Stimulated activated CD8-positive, alpha-beta memory T cell treated with anti-CD3 and anti-CD28 coated beads, Interleukin-2, amount 100 ng/mL, for 1 hour (primary cell): ENCODE data around the gene IL17RE.
"Not testable (repeated sequence)": the region's sequence is repeated elsewhere in the genome, so short reads cannot be mapped to it uniquely, and the experiment has no call there.

Experiments
- DNase-seq, 2 donors: peaks; one replicate each; pipeline ENCODE4 v3.0.0-alpha.2; 2020; ENCODE audit warnings: low read depth in 2 of 2

Gene IL17RE

GRCh38 chr3:9879830-9880549 is 22.7 kb upstream of the IL17RE start, which contains the start of gene CIDEC:
Gene CIDEC (minus strand): TSS chr3:9880253. CDS start chr3:9878486, 1,767 bp downstream.
- DNase-seq: no peak

GRCh38 chr3:9881441-9881840 is 21.2 kb upstream of the IL17RE start:
- DNase-seq: no peak

- DNase-seq: no peak
Measured at GRCh38 chr3:9883706-9884554, 18.7 kb upstream of the IL17RE start.

GRCh38 chr3:9884555-9885165 is 18.0 kb upstream of the IL17RE start:
- no peak for DNase-seq

- no peak for DNase-seq
Measured at GRCh38 chr3:9886328-9886727, 16.3 kb upstream of the IL17RE start.

- no peak for DNase-seq
Measured at GRCh38 chr3:9887480-9887879, 15.2 kb upstream of the IL17RE start.

GRCh38 chr3:9888540-9888939 is 14.1 kb upstream of the IL17RE start:
- DNase-seq: no peak

GRCh38 chr3:9889405-9889804 is 13.2 kb upstream of the IL17RE start:
- no peak for DNase-seq

- peak; percentile 85 for DNase-seq
Measured at GRCh38 chr3:9890249-9891071, 12.2 kb upstream of the IL17RE start, which contains the start of gene JAGN1. Gene JAGN1 (plus strand): TSS chr3:9890610. CDS start chr3:9890723, 113 bp downstream.

GRCh38 chr3:9891072-9891622 is 11.5 kb upstream of the IL17RE start:
- DNase-seq: no peak

GRCh38 chr3:9893739-9894138 is 8.9 kb upstream of the IL17RE start:
- no peak for DNase-seq

GRCh38 chr3:9895715-9896114 is 6.9 kb upstream of the IL17RE start:
- not testable (repeated sequence) for DNase-seq

GRCh38 chr3:9896755-9897407 is 5.8 kb upstream of the IL17RE start:
- not testable (repeated sequence) for DNase-seq

GRCh38 chr3:9897408-9898372 is 5.0 kb upstream of the IL17RE start:
- DNase-seq: no peak

GRCh38 chr3:9898467-9899241 is 4.0 kb upstream of the IL17RE start:
- DNase-seq: no peak

- DNase-seq: no peak
Measured at GRCh38 chr3:9899289-9899791, 3.3 kb upstream of the IL17RE start.

- not testable (repeated sequence) for DNase-seq
Measured at GRCh38 chr3:9900965-9901415, 1.7 kb upstream of the IL17RE start.

GRCh38 chr3:9901967-9902366 is 681 bp upstream of the IL17RE start:
- DNase-seq: no peak
